A549 (cell line): ENCODE results near the gene PCNX1.

ENCODE experiments used
- CBX8 ChIP-seq: fragments of 200-600 bp; sonication (generic); IDR thresholded peaks from 2 replicates; pipeline ENCODE4 v1.6.1; 2016
- E2F6 ChIP-seq: IDR thresholded peaks from 2 replicates; pipeline ENCODE4 v1.6.1; 2012; ENCODE audit warnings: low read depth, borderline replicate concordance
- FOSL2 ChIP-seq, 2 experiments: fragments of 450-650 bp in 1 of 2; fragments of >200 bp in 1 of 2; sonication (Bioruptor Twin) in 1 of 2; formaldehyde crosslinking; IDR thresholded peaks; 2 replicates each; pipeline versions ENCODE4 v1.5.0 to v1.6.1; 2016 to 2020; ENCODE audit warnings: mild to moderate bottlenecking in 1 of 2, moderate library complexity in 1 of 2
- ZFP36 ChIP-seq: fragments of 450-650 bp; IDR thresholded peaks from 2 replicates; pipeline ENCODE4 v1.6.1; 2014; ENCODE audit warnings: borderline replicate concordance; ENCODE audit not compliant: partially characterized antibody
- TF ChIP-seq, protein P1 (sequence below): fragments of >200 bp; sonication (Bioruptor Twin); formaldehyde crosslinking; IDR thresholded peaks from 3 replicates; pipeline ENCODE4 v1.5.1; 2016
- TF ChIP-seq, protein P2 (sequence below): fragments of 150-350 bp; IDR thresholded peaks from 2 replicates; pipeline ENCODE4 v1.6.1; 2014; ENCODE audit warnings: low read depth, mild to moderate bottlenecking, low read length

DNA sequence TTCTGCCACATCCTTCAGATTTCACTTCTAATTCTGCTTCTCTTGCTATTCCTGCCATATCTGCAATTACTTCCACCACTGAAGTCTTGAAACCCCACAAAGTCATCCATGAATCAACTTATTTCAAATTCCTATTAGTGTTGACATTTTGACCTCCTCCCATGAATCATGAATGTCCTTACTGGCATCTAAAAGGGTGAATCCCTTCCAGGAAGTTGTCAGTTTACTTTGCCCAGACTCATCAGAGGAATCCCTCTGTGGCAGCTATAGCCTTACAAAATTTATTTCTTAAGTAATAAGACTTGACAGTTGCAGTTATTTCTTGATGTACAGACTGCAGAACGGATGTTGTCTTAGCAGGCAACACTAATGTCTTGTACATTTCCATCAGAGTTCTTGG, 162.9 kb downstream of the PCNX1 start:
- TF ChIP-seq, protein P1, sequence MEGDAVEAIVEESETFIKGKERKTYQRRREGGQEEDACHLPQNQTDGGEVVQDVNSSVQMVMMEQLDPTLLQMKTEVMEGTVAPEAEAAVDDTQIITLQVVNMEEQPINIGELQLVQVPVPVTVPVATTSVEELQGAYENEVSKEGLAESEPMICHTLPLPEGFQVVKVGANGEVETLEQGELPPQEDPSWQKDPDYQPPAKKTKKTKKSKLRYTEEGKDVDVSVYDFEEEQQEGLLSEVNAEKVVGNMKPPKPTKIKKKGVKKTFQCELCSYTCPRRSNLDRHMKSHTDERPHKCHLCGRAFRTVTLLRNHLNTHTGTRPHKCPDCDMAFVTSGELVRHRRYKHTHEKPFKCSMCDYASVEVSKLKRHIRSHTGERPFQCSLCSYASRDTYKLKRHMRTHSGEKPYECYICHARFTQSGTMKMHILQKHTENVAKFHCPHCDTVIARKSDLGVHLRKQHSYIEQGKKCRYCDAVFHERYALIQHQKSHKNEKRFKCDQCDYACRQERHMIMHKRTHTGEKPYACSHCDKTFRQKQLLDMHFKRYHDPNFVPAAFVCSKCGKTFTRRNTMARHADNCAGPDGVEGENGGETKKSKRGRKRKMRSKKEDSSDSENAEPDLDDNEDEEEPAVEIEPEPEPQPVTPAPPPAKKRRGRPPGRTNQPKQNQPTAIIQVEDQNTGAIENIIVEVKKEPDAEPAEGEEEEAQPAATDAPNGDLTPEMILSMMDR = no peak
- TF ChIP-seq CBX8 (no peak), ZFP36 (no peak), E2F6 (no peak), FOSL2 (IDR thresholded peaks at IDR 0.05) (no peak), FOSL2 (CRISPR knock-in tag; IDR thresholded peaks at IDR 0.05) (no peak)
- TF ChIP-seq, protein P2, sequence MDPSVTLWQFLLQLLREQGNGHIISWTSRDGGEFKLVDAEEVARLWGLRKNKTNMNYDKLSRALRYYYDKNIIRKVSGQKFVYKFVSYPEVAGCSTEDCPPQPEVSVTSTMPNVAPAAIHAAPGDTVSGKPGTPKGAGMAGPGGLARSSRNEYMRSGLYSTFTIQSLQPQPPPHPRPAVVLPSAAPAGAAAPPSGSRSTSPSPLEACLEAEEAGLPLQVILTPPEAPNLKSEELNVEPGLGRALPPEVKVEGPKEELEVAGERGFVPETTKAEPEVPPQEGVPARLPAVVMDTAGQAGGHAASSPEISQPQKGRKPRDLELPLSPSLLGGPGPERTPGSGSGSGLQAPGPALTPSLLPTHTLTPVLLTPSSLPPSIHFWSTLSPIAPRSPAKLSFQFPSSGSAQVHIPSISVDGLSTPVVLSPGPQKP = no peak
